GM19395 (cell line): ENCODE data around the gene PSTPIP1.

Experiments used
- ATAC-seq: cut with Tn5 transposase; IDR thresholded peaks from one replicate; pipeline ENCODE4 v1.9.1; 2021; ENCODE audit warnings: mild to moderate bottlenecking, moderate library complexity; ENCODE audit not compliant: unreplicated experiment

PSTPIP1 gene

DNA sequence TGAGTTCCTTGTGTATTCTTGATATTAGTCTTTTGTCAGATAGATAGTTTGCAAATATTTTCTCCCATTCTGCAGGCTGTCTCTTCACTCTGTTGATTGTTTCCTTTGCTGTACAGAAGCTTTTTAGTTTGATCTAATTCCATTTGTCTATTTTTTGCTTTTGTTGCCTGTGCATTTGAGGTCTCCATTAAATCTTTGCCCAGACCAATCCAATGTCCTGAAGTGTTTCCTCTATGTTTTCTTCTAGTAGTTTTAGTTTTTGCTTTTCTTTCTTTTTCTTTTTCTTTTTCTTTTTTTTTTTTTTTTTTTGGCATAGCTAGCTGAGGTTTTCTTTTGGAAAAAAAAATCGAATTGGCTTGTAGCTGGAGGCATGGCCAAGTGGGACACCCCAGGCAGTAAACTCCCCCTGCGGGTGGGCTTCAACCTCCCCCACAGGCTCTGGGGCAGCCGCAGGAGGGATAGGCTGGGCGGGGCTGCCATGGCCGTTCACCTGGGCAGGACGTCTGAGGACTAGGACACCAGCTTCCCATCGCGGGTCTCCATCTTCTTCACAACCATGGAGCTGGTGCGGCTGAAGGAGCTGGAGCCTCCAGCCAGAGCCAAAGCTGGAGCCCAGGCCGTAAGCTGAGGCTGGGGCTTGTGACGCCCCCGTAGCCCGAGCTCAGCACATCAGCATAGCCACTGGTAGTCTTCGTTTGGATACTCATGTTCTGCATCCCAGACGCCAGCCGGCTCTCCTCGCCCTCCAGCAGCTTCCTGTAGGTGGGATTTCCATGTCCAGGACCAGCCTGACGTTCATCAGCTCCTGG, 16.2 kb upstream of the PSTPIP1 start:
- ATAC-seq, result no peak

DNA sequence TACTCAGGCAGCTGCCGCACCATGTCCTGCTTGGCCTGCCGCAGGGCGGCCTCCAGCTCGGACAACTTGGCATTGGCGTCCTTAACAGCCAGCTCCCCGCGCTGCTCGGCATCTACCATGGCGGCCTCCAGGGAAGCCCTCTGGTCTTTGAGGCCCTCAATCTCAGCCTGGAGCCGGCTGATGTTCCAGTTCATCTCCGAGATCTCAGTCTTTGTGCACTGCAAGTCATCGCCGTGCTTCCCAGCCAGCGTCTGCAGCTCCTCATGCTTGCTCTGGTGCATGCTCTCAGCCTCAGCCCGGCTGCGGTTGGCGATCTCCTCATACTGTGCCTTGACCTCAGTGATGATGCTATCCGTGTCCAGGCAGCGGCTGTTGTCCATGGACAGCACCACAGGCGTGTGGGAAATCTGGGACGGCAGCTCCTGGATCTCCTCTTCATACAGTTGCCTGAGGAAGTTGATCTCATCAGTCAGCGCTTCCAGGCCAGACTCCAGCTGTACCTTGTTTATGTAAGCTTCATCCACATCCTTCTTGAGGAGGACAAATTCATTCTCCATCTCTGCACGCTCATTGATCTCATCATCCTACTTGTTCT, 15.5 kb upstream of the PSTPIP1 start:
- ATAC-seq, result no peak

DNA sequence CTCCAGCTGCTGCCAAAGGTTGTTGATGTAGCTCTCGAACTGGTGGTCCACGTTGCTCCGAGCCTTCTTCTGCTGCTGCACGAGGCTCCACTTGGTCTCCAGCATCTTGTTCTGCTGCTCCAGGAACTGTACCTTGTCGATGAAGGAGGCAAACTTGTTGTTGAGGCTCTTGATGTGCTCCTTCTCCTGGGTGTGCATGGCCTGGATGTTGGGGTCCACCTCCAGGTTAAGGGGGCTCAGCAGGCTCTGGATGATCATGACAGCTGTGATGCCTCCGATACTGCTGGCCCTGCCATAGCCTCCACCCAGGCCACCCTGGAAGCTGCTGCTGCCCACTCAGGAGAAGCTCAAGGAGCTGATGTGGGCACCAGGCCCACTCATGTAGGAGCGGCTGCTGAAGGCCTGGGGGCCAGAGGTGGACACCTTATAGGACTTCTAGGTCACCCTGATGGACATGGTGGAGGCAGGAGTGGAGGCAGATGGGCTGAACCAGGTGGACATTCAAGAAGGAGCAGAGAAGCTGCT, 14.9 kb upstream of the PSTPIP1 start:
- ATAC-seq, result no peak

DNA sequence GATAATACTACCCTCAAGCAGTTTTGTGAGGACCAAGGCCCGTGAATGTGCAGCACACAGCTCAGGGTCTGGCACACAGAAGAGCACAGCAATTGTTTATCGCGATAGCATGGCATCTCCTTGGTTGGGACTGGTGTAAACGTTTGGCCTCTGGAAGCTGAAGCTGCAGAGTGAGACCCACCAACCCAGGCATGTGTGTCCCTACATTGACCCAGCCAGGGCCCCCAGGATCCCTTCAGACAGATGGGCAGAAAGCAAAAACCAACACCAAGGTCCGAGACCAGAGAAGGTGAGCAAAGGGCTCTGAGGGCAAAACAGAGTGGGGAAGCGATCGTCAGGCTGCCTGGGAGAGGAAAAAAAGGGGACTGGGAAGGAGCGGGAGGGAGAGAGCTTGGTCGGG, 12.6 kb upstream of the PSTPIP1 start:
- ATAC-seq, result no peak

DNA sequence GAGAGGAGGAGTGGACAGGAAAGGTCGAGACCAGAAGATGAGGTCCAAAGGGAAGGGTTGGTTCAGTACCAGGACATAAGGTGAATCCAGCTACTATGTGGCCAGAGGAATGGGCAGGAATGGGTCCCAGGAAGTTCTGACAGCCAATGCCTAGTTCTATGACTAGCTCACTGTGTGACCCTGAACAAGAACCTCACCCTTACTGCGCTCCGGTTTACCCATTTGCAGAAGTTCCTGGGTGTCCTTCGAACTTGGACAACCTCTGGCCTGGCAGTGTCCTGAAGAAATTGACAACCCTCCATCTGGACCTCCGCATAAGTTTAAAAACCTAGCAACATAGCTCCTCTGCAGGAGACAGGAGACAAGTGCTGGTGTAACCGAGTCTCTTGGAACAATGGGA, 12.2 kb upstream of the PSTPIP1 start:
- ATAC-seq, result no peak

DNA sequence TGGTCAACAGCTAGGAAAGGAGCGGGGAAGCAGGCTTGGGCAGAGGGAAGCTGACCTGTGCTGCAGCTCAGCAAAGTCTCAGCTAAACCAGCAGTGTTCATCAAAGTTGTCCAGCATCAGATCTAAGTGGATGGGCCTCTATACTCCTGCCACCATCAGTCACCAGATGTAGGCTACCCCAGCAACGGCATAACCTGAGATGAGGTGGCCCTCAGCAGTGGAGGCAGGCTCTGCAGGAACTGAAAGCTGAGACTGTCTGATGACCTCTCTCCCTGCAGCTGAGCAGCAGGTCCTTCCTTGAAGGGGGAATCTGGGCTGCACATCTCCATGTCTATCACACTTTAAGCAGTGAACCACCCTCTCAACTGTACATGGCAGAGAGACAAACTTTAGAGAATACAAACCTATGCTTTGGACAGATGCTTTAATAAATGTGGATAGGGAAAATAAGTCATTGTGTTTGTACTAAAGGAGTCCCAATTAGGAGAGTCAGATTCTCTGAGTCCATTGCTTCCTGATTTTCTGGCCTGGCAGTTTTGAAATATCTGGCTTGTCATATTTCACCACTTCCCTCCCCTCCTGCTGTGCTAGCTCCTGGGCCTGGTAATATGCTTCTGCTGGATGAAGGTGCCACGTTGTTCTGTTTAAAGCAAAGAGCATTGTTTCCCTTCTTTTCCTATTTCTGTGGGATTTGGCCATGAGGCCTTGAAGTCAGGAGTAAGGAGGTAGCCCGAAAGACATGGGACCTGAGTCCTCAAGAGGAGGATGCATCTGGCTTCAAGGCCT, 11.1 kb upstream of the PSTPIP1 start:
- no peak for ATAC-seq

DNA sequence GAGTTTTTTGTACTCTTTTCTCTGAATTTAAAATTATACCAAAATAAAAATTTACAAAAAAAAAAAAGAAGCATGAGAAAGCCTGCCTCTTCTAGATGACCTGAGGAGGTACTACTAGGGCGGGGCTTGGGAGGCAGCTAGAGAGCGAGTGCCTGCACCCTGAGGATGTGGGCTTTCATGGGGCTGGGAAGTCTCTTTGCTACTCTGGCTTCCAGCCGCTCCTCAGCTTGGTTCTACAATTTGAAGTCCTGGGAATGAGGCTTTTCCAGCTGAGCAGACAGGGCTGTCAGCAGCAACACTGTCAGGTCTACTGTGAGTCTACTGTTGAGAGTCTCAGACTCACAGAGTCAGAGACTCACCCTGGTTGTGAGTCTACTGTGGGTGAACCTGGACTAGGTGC, 8.2 kb upstream of the PSTPIP1 start:
- no peak for ATAC-seq

DNA sequence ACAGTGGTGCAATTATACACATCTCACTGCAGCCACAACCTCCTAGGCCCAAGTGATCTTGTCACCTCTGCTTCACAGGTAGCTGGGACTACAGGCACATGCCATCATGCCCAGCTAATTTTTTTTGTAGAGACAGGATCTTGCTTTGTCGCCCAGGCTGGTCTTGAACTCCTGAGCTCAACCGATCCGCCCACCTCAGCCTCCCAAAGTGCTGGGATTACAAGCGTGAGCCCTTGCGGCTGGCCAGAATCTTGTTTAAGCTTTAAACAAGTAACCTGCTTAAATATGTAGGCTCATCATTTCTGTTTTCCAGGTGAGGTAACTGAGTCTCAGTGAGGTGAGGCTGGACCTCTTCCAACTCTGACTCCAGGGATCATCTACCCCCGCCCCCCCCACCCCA, 7.7 kb upstream of the PSTPIP1 start:
- no peak for ATAC-seq

DNA sequence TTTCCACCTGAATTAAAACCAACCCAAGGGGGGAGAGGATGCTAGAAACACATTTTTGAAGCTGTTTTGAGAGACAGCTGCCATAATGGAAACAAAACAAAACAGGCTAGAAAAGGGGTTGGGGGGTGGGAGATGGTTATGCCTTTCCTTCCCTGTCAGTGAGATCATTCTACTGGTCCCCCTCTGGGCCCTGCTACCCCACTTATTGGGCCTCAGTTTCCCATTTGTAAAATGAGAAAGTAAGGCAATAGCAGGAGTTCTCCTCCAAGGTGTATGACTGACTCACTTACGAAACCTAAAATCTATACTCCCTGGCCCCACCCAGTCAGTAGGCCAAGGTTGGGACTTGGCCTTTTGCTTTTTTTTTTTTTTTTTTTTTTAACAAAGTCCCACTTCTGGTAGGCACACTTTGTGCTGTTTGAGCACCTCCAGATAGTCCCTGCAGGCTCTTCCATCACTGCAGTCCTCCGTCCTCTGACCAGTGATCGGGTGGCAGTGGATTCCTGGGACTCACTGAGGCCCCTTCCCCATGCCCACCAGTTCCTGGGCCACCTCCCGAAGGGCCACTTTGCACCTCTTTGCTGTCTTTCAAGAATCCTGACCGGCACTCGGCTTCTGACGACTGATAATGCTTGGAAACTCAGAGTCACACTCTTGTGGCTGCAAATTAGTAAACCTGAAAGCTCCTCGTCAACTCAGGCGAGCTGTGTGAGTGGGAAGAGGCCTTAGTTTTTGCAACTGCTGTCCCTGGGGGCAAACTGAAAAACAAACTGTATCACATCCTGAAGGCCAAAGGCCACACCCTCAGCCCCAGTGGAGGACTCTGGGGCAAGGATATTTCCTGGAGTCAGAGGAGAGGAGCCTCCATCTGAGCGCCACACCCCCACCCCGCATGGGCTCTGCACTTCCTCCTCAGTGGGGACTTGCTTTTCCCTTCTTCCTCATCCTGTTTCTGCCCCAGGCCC, 6.7 kb upstream of the PSTPIP1 start:
- peak; percentile 88 for ATAC-seq

DNA sequence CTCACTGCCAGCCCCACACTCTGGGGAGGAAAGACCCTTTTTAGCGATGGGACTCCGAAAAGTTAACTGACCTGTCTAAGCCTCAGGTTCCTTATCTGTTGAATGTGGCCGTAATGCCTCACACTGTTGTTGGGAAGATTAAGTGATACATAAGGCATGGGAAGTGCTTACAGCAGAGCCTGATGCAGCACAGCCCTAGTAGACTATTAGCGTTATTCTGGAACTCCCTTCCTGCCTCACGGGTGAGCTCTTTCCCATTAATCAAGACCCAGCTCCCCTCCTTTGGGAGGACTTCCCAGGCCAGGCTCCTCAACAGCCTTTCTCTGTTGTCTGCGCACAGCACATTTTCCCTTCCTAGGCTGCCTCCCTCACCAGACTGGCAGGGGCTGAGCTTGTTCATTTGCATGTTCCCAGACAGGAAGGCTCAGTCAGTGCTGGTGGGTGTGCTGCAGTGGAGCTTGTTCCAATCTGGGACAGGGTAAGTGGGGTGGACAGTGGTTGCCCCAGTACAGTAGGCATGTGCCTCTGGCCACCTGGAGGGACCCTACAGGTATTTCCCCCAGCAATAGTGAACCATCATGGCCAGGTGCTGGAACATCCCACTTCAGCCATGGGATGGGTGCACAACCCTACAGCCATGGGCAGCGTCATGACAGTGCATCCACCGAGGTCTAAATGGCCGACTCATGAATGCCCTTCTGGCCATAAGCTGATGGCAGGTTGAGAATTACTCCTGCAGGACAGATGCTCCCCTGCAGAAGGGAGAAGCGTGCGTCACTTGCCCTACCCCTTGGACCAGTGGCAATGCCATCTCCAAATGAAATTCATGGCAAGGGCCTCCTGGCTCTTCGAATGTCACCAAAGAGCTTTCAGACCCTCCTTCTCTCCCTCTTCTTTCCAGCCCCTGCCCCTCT, 5.8 kb upstream of the PSTPIP1 start:
- ATAC-seq, result peak; percentile 23

DNA sequence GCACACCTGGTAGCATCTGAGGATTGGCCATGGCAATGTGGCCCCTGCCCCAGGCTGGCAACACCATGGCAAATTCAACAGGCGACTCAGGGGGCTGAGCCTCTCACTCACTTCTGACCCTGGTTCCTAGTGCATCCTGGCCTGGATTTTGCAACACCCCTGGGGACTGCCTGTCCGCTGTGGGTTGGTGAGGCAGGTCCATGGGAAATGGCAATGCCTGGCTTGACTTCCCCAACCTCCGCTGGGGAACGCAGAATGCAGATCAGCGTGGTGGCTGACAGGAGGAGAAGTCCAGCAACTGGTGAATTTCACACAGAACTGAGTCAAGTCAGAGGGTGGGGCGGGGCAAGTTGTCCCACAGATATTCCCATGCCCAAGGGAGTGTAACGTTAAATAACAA, 3.9 kb upstream of the PSTPIP1 start:
- no peak for ATAC-seq

DNA sequence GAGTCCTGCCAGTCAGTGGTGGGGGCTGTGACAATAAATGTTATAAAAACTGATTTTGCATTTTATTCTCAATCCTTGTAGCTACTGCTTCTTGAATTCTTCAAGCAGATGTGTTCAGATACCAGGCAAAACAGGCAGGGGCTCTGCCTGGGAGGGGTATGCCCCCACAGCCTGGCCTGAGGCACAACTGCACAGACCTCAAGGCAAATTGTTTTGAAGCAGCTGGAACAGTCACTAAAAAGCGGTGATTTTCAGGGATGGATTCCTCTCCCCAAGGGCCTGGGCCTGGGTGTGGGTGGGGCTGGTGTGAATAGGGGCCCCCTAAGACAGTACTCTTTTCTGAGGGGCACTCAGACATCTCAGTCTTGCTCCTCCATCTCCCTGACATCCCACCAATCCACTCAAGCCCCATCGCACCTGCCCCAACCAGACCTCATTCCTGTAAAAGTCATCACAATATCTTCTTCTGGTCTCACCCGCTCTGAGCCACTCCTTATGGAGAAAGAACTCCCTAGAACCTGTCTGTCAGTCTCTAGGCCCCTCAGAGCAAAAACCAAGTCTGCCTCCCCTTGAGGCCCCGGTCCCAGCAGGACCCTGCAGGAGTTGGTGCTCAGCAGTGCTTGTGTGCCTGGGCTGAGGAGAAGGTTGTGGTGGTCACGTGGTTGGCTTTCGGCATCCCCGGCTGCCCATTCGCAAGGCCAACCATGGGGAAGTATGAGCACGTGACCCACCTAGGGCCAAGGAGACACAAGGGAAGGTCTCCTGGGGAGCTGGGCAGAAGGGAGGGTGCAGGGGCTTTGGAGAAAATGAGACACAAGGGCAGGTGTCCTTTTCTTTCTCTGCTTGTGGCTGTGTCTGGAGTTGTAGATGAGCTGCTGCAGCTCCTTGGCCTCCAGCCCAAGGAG, 2.9 kb upstream of the PSTPIP1 start:
- no peak for ATAC-seq

DNA sequence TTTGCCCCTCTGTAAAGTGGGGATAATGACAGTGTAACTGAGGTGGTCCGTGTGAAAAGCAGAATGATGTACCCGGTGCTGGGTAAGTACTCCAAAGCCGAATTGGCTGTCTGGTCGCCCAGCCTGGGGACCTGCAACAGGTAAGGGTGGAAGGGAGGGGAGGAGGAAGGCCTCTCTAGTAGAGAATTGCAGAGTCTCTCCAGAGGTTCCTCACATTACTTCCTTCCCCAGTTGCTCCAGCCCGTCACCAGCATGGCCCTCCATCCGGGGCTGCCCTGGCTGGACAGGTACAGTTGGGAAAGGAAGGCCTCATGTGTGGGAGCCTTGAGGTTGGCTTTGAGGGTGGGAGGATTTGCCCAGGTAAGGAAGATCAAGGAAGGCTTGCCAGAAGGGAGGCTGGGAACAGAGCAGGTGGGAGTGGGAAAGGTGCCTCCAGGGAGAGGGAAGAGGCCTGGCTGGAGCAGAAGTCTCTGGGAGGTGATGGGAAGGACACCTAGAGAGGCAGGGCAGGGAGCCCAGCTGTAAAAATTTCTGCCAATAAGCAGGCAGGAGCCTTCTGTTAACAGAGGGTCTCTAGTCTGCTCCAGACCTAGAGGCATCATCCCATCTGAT, 1.7 kb upstream of the PSTPIP1 start:
- ATAC-seq, result no peak

DNA sequence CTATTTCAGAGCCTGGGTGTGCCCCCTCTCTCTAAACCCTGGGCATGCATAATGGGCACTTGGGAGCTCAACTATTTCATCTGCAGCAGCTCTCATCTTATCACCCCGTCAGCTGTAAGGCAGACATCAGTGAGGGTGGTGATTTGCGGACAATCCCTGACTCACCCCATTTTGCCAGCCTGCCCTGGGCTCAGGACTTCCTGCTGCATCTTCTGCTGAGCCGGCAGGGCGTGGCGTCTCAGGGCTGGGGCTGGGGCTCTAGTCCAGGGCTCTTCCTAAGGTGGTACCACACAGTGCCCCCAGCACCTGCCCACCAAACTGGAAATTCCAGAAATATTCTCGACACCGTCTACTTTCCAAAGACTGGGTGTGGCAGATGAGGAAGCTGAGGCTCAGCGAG, 925 bp upstream of the PSTPIP1 start:
- no peak for ATAC-seq

DNA sequence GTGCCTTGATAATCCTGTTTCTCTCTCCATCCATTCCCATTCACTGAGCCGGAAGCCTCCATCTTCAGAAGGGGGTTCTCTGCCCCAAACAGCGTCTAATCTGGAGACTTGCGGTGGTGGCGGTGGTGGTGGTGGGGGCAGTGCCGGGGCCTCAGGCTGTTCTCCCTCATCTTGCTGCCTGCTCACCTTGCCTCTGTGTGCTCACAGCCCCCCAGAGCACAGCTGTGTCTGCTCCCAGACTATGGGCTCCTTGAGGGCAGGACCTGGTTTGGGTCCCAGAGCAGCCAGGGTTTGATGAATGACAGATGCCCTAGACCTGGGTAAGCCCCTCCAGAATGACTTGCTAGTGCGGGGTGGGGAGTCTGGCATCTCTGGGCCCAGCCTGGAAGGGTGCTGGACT, 430 bp upstream of the PSTPIP1 start:
- no peak for ATAC-seq

DNA sequence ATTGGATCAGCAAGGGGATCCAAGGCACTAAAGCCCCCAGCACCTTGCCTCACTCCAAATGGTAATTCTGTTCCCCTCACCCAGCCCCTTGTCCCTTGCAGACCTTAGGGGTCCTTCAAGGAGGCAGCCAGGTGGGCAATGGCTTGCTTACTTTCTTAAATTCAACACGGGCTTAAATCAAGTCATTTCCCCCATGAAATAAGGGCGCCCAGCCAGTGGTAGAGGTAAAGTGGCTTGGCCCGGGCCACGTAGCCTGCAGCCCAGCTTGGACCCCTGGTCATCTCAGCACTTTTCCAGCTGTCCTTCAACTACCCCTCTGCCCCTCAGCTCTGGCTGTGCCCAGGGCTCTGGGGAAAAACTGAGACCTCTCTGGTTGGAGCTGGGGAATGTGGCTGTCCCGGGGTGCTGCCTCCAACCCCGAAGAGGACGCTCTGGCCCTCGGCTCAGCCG, 1.2 kb downstream of the PSTPIP1 start:
- no peak for ATAC-seq

DNA sequence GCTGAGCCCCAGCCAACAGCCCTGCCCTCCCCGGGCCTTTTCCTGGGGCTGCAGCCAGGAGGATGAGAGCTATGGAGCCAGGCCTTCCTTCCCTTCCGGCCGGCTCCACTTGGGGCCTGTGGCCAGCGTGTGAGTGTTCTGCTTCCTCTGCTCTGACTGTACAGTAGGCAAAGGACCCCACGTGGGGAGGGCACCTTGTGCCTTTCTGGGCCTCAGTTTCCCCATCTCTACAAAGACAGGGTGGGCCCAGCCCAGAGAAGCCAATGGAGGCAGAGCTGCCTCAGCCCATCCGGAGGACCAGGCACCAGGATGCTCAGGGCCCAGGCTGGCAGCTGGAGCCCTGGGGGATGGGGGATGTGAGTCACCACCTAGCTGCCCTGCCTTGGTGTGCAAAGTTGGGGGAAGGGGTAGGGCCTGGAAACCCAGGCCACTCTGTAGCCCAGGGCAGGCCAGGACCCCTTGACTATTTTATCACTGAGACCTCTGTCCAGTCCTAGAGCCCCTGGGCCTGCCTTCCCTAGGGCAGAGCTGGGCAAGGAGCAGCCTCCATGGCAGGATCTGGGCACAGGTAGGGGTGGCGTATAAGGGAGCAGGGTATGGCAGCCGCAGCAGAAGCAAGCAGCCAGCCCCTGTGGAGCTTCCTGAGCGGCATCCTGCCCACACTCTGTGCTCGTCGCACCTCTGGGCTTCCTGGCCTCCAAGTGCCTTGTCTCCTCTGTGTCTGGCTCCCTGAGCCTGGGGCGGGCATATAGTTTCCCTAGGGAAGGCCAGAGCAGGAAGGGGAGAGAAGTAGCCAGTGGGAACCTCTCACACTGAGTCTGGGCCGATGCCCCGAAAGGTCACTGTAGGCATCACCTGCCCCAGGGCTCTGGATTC, 1.8 kb downstream of the PSTPIP1 start:
- no peak for ATAC-seq
